HepG2 (cell line): ENCODE measurements around the gene ACRBP. TPM values are rescaled to one million over a fixed set of nuclear protein-coding genes. Genes with fewer than 3 reads are reported as not detected.

Source experiments
- DR1 ChIP-seq: sonication (generic); formaldehyde crosslinking; IDR thresholded peaks from 2 replicates; pipeline ENCODE4 v1.8.0; 2021; ENCODE audit warnings: mild to moderate bottlenecking, missing genetic modification reagents, inconsistent platforms
- MBNL3 ChIP-seq: fragments of 250-450 bp; sonication (Bioruptor Pico); conservative IDR thresholded peaks from 2 replicates; pipeline ENCODE4 v1.8.0; 2022; ENCODE audit warnings: mild to moderate bottlenecking, inconsistent platforms
- NCOA1 ChIP-seq: sonication (generic); formaldehyde crosslinking; IDR thresholded peaks from 2 replicates; pipeline ENCODE4 v1.9.0; 2021; ENCODE audit warnings: missing genetic modification reagents
- NFKB2 ChIP-seq: sonication (generic); formaldehyde crosslinking; IDR thresholded peaks from 2 replicates; pipeline ENCODE4 v1.4.0; 2020; ENCODE audit warnings: missing genetic modification reagents, borderline replicate concordance
- PHF20 ChIP-seq: sonication (generic); formaldehyde crosslinking; IDR thresholded peaks from 2 replicates; pipeline ENCODE4 v1.5.0; 2020; ENCODE audit warnings: mild to moderate bottlenecking, missing genetic modification reagents
- POLR2AphosphoS5 ChIP-seq: IDR thresholded peaks from 2 replicates; pipeline ENCODE4 v1.6.1; 2012; ENCODE audit warnings: low read depth, low read length
- RARA ChIP-seq: IDR thresholded peaks from 2 replicates; pipeline ENCODE4 v1.6.1; 2016; ENCODE audit warnings: missing genetic modification reagents, missing compliant biosample characterization
- ZNF343 ChIP-seq: sonication (generic); formaldehyde crosslinking; IDR thresholded peaks from 2 replicates; pipeline ENCODE4 v1.4.0; 2020; ENCODE audit warnings: mild to moderate bottlenecking, missing genetic modification reagents
- polyA plus RNA-seq, 8 experiments: library from polyadenylated mRNA; depleted of rRNA in 3 of 8; stranded (reverse) in 7 of 8; unstranded in 1 of 8; fragments of >200 nt; fragmentation: Illumina TruSeq in 4 of 8; extraction: Trizol in 4 of 8; gene quantifications; 2 replicates each; pipeline versions ENCODE4 v1.2.1 to v1.2.3, GENCODE V29; 2011 to 2016; ENCODE audit warnings: low read depth in 4 of 8, missing spikeins in 1 of 8, mixed read lengths in 1 of 8; ENCODE audit not compliant: insufficient read depth in 1 of 8
- total RNA-seq, 5 experiments: library from RNA; depleted of rRNA; stranded (reverse); fragments of >200 nt; fragmentation: Illumina TruSeq; extraction: Trizol; gene quantifications; 2 replicates each; pipeline ENCODE4 v1.2.3, GENCODE V29; 2016; ENCODE audit warnings: low read depth in 1 of 5
- TF ChIP-seq, protein P1 (sequence below), 2 experiments: sonication (generic) in 1 of 2; formaldehyde crosslinking in 1 of 2; IDR thresholded peaks; 2 replicates each; pipeline versions ENCODE4 v1.6.1 to v1.9.0; 2014 to 2022; ENCODE audit warnings: antibody characterized with exemption in 1 of 2, borderline replicate concordance in 1 of 2, inconsistent platforms in 1 of 2, low read depth in 1 of 2, missing genetic modification reagents in 1 of 2
- TF ChIP-seq, protein P2 (sequence below): sonication (generic); formaldehyde crosslinking; IDR thresholded peaks from 2 replicates; pipeline ENCODE4 v1.5.1; 2020; ENCODE audit warnings: missing genetic modification reagents, mild to moderate bottlenecking, borderline replicate concordance
- TF ChIP-seq, protein P3 (sequence below): IDR thresholded peaks from 2 replicates; pipeline ENCODE4 v1.6.1; 2012; ENCODE audit warnings: inconsistent platforms
- TF ChIP-seq, protein P4 (sequence below): sonication (generic); formaldehyde crosslinking; IDR thresholded peaks from 2 replicates; pipeline ENCODE4 v1.4.0; 2020; ENCODE audit warnings: missing genetic modification reagents
- TF ChIP-seq, protein P5 (sequence below): sonication (generic); IDR thresholded peaks from 2 replicates; pipeline ENCODE4 v1.6.1; 2016; ENCODE audit warnings: low read depth, borderline replicate concordance
- TF ChIP-seq, protein P6 (sequence below): IDR thresholded peaks from 2 replicates; pipeline ENCODE4 v1.6.1; 2016; ENCODE audit warnings: missing biosample characterization, missing genetic modification reagents, low read depth

The ACRBP gene
- total and polyA plus RNA-seq, 2 of the 13 experiments (the other 11 are each of a cell fraction or from before 2014, with no cell fraction given) = 0.46 TPM; not detected in 1

DNA sequence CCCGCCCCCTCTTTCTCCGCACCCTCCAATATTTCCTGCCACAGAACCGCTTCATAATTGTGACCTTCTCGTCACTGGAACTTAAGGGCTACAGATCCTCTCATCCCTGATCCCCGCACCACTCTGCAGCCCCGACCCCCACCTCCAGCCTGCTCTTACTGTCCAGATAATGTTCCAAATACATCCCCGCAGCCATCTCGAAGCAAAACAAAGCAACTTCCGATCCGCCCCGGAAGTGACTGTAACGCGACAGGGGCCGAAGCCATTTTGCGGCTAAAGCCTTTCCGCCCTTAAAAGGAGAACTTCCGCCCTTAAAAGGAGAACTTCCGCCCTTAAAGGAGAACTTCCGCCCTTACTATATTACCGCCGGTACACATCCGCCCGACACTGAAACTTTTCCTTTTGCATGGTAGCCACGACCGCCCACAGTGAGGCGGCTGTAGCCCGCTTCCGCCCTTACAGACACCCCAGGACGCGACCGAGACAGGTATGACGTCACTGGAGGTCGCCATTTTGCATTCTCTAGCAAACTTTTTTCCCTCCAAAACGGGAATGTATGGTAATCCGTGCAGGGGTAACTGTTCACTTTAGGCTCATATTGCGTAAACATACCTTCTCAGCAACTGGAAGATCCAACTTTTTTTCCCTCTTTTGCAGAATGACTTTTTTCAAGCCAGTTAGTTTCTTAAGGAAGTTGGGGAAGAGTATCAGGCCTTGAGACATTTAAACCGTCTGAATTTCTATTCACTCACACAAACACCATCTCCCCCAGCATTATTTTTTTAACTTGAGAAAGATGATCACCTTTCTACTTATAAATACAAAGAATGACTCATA, 15.9 kb upstream of the ACRBP start, which contains the start of gene ING4 (continued):
- TF ChIP-seq NCOA1 (no peak), NFKB2 (CRISPR knock-in tag) (no peak), RARA (CRISPR knock-in tag) (peak; percentile 20; the same call in 1 of the 2 replicates), PHF20 (CRISPR knock-in tag) (peak; percentile 98), ZNF343 (CRISPR knock-in tag) (no peak), DR1 (CRISPR knock-in tag) (no peak; the same call in 1 of the 2 replicates), MBNL3 (CRISPR knock-in tag) (no peak), POLR2AphosphoS5 (peak; percentile 64)
- TF ChIP-seq, protein P1, sequence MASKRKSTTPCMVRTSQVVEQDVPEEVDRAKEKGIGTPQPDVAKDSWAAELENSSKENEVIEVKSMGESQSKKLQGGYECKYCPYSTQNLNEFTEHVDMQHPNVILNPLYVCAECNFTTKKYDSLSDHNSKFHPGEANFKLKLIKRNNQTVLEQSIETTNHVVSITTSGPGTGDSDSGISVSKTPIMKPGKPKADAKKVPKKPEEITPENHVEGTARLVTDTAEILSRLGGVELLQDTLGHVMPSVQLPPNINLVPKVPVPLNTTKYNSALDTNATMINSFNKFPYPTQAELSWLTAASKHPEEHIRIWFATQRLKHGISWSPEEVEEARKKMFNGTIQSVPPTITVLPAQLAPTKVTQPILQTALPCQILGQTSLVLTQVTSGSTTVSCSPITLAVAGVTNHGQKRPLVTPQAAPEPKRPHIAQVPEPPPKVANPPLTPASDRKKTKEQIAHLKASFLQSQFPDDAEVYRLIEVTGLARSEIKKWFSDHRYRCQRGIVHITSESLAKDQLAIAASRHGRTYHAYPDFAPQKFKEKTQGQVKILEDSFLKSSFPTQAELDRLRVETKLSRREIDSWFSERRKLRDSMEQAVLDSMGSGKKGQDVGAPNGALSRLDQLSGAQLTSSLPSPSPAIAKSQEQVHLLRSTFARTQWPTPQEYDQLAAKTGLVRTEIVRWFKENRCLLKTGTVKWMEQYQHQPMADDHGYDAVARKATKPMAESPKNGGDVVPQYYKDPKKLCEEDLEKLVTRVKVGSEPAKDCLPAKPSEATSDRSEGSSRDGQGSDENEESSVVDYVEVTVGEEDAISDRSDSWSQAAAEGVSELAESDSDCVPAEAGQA (IDR thresholded peaks at IDR 0.05; ENCODE audit: low read depth) = peak; percentile 99
- TF ChIP-seq, protein P1 (CRISPR knock-in tag; IDR thresholded peaks at IDR 0.05; ENCODE audit: borderline replicate concordance) = no peak
- TF ChIP-seq, protein P2, sequence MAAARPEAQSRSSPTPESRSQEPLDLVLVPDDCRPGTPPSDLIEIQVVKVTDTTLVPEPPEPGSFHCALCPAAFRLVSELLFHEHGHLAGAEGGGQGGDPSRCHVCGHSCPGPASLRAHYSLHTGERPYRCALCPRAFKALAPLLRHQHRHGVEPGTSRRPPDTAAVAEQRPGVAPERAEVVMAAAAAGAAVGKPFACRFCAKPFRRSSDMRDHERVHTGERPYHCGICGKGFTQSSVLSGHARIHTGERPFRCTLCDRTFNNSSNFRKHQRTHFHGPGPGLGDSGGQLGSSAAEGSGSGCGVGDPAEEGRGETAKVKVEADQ (CRISPR knock-in tag) = peak; percentile 52; the same call in 1 of the 2 replicates
- TF ChIP-seq, protein P3, sequence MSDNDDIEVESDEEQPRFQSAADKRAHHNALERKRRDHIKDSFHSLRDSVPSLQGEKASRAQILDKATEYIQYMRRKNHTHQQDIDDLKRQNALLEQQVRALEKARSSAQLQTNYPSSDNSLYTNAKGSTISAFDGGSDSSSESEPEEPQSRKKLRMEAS = peak; percentile 80
- TF ChIP-seq, protein P4, sequence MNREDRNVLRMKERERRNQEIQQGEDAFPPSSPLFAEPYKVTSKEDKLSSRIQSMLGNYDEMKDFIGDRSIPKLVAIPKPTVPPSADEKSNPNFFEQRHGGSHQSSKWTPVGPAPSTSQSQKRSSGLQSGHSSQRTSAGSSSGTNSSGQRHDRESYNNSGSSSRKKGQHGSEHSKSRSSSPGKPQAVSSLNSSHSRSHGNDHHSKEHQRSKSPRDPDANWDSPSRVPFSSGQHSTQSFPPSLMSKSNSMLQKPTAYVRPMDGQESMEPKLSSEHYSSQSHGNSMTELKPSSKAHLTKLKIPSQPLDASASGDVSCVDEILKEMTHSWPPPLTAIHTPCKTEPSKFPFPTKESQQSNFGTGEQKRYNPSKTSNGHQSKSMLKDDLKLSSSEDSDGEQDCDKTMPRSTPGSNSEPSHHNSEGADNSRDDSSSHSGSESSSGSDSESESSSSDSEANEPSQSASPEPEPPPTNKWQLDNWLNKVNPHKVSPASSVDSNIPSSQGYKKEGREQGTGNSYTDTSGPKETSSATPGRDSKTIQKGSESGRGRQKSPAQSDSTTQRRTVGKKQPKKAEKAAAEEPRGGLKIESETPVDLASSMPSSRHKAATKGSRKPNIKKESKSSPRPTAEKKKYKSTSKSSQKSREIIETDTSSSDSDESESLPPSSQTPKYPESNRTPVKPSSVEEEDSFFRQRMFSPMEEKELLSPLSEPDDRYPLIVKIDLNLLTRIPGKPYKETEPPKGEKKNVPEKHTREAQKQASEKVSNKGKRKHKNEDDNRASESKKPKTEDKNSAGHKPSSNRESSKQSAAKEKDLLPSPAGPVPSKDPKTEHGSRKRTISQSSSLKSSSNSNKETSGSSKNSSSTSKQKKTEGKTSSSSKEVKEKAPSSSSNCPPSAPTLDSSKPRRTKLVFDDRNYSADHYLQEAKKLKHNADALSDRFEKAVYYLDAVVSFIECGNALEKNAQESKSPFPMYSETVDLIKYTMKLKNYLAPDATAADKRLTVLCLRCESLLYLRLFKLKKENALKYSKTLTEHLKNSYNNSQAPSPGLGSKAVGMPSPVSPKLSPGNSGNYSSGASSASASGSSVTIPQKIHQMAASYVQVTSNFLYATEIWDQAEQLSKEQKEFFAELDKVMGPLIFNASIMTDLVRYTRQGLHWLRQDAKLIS (CRISPR knock-in tag) = no peak
- TF ChIP-seq, protein P5, sequence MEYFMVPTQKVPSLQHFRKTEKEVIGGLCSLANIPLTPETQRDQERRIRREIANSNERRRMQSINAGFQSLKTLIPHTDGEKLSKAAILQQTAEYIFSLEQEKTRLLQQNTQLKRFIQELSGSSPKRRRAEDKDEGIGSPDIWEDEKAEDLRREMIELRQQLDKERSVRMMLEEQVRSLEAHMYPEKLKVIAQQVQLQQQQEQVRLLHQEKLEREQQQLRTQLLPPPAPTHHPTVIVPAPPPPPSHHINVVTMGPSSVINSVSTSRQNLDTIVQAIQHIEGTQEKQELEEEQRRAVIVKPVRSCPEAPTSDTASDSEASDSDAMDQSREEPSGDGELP = peak; percentile 52; the same call in 1 of the 2 replicates
- TF ChIP-seq, protein P6, sequence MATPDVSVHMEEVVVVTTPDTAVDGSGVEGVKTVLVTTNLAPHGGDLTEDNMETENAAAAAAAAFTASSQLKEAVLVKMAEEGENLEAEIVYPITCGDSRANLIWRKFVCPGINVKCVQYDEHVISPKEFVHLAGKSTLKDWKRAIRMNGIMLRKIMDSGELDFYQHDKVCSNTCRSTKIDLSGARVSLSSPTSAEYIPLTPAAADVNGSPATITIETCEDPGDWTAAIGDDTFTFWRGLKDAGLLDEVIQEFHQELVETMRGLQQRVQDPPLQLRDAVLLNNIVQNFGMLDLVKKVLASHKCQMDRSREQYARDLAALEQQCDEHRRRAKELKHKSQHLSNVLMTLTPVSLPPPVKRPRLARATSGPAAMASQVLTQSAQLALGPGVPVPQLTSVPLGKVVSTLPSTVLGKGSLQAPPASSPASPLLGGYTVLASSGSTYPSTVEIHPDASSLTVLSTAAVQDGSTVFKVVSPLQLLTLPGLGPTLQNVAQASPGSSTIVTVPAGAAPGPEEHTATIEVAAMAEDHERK (CRISPR knock-in tag) = peak; percentile 66
